Neutrophil (primary cell): ENCODE results near the gene TNFAIP6.
"Not testable (repeated sequence)": the region's sequence is repeated elsewhere in the genome, so short reads cannot be mapped to it uniquely, and the experiment has no call there.

Source experiments
- H3K27ac ChIP-seq: fragments of 200-600 bp; sonication (generic); 2 replicates; pipeline ENCODE4 v1.5.1; 2016; ENCODE audit warnings: mild to moderate bottlenecking, moderate library complexity
- H3K27me3 ChIP-seq: fragments of 200-600 bp; sonication (generic); 2 replicates; pipeline ENCODE4 v1.6.0; 2016; ENCODE audit warnings: mild to moderate bottlenecking
- H3K36me3 ChIP-seq: fragments of 200-600 bp; sonication (generic); 2 replicates; pipeline ENCODE4 v1.5.1; 2017
- H3K4me1 ChIP-seq, 2 experiments: fragments of 200-600 bp in 1 of 2; sonication (generic) in 1 of 2; 1 replicate in 1 of 2; 2 replicates in 1 of 2; pipeline versions ENCODE4 v1.5.1 to v1.6.1; 2013 to 2016; ENCODE audit warnings: low read depth in 1 of 2, low read length in 1 of 2, mild to moderate bottlenecking in 1 of 2, moderate library complexity in 1 of 2; ENCODE audit not compliant: control insufficient read depth in 1 of 2, insufficient read depth in 1 of 2
- H3K4me3 ChIP-seq, 2 experiments: fragments of 200-600 bp in 1 of 2; sonication (generic) in 1 of 2; 1 replicate in 1 of 2; 2 replicates in 1 of 2; pipeline ENCODE4 v1.5.1; 2013 to 2016; ENCODE audit warnings: low read depth in 1 of 2, low read length in 1 of 2, mild to moderate bottlenecking in 1 of 2, moderate library complexity in 1 of 2
- H3K9me3 ChIP-seq: fragments of 200-600 bp; sonication (generic); 2 replicates; pipeline ENCODE4 v1.5.1; 2016
- TF ChIP-seq, protein P1 (sequence below): fragments of 200-600 bp; sonication (generic); IDR thresholded peaks from 2 replicates; pipeline ENCODE4 v1.5.1; 2016; ENCODE audit warnings: antibody characterized with exemption

TNFAIP6 gene, protein sequence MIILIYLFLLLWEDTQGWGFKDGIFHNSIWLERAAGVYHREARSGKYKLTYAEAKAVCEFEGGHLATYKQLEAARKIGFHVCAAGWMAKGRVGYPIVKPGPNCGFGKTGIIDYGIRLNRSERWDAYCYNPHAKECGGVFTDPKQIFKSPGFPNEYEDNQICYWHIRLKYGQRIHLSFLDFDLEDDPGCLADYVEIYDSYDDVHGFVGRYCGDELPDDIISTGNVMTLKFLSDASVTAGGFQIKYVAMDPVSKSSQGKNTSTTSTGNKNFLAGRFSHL

DNA sequence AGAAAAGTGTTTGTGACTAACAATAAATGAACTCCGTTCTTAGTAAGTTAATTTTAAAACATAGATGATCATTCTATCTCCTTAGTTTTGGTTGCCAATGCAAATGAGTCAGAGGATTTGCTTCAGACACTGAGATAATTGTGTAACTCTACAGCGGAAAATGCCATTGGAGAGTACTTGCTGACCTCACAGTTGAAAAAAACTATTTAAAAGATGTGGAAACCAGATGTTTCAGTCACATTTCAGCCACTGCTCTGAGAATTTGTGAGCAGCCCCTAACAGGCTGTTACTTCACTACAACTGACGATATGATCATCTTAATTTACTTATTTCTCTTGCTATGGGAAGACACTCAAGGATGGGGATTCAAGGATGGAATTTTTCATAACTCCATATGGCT, at the start of gene TNFAIP6:
Gene TNFAIP6 (plus strand): TSS at position 234 of the 400 bp plus-strand sequence. CDS start 75 bp downstream, at position 309.
- Histone ChIP-seq H3K27ac (peak within 1 kb of the TSS; percentile 87), H3K9me3 (no peaks in the 10 kb centered on the region), H3K4me3 (peak within 1 kb of the TSS; percentile 53 to 61), H3K4me1 (peaks cover 51 to 62% of the 10 kb centered on the region in 2 experiments), H3K36me3 (no peaks in the 10 kb centered on the region), H3K27me3 (no peaks in the 10 kb centered on the region)
- TF ChIP-seq, protein P1, sequence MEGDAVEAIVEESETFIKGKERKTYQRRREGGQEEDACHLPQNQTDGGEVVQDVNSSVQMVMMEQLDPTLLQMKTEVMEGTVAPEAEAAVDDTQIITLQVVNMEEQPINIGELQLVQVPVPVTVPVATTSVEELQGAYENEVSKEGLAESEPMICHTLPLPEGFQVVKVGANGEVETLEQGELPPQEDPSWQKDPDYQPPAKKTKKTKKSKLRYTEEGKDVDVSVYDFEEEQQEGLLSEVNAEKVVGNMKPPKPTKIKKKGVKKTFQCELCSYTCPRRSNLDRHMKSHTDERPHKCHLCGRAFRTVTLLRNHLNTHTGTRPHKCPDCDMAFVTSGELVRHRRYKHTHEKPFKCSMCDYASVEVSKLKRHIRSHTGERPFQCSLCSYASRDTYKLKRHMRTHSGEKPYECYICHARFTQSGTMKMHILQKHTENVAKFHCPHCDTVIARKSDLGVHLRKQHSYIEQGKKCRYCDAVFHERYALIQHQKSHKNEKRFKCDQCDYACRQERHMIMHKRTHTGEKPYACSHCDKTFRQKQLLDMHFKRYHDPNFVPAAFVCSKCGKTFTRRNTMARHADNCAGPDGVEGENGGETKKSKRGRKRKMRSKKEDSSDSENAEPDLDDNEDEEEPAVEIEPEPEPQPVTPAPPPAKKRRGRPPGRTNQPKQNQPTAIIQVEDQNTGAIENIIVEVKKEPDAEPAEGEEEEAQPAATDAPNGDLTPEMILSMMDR: no peak

DNA sequence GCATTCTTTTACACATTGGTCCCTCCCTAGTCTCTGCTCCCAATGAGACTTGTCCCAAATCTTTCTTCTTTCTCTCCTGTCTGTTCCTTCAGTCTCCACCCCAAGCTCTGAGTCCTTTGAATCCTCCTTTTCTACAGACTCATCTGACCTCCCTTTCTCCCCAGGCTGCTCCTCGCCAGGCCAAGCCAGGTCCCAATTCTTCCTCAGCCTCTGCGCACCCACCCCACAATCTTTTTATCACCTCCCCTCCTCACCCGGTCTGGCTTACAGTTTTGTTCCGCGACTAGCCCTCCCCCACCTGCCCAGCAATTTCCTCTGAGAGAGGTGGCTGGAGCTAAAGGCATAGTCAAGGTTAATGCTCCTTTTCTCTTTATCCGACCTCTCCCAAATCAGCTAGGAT, 47.1 kb upstream of the TNFAIP6 start:
- not testable (repeated sequence) for H3K4me3 ChIP-seq, H3K36me3 ChIP-seq, H3K27ac ChIP-seq, H3K9me3 ChIP-seq, H3K27me3 ChIP-seq
- peaks cover 23 to 25% of the 10 kb centered on the region in 2 experiments for H3K4me1 ChIP-seq

DNA sequence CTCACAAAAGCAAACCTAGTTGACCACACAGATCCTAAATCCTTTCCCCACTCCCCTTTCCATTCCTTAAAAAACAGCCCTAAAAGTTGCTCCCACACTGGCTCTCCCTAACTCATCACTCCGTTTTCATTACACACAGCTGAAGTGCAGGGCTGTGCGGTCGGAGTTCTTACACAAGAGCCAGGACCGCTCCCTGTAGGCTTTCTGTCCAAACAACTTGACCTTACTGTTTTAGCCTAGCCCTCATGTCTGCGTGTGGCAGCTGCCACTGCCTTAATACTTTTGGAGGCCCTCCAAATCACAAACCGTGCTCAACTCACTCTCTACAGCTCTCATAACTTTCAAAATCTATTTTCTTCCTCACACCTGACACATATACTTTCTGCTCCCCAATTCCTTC, 45.0 kb upstream of the TNFAIP6 start:
- not testable (repeated sequence) for H3K4me1 ChIP-seq, H3K27ac ChIP-seq, H3K36me3 ChIP-seq, H3K27me3 ChIP-seq, H3K4me3 ChIP-seq, H3K9me3 ChIP-seq

DNA sequence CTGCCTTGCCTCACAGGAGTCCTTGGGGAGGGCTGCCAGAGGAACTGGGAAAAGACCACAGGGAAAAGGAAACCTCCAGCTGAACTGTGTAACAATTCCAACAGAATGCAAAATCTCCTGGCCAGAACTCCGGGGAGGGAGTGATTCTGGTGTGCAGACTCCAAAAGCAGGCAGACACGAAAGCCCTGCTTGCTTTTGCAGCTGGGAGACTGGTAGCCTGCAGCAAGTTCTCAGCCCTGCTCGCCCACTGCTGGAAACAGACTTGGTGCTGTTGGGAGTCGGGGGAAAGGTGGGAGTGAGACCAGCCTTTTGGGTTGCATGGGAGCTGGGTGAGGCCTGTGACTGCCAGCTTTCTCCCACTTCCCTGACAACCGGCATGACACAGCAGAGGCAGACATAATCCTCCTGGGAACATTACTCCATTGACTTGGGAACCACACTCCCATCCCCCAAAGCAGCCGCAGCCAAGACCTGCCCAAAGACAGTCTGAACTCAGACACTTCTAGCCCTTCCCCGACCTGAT, 42.0 kb upstream of the TNFAIP6 start:
- Histone ChIP-seq H3K27me3 (no peaks in the 10 kb centered on the region), H3K36me3 (no peaks in the 10 kb centered on the region), H3K4me3 (no peak overlapping the region), H3K27ac (no peak overlapping the region), H3K4me1 (no peaks in the 10 kb centered on the region), H3K9me3 (no peaks in the 10 kb centered on the region)
- TF ChIP-seq, protein P1: no peak

DNA sequence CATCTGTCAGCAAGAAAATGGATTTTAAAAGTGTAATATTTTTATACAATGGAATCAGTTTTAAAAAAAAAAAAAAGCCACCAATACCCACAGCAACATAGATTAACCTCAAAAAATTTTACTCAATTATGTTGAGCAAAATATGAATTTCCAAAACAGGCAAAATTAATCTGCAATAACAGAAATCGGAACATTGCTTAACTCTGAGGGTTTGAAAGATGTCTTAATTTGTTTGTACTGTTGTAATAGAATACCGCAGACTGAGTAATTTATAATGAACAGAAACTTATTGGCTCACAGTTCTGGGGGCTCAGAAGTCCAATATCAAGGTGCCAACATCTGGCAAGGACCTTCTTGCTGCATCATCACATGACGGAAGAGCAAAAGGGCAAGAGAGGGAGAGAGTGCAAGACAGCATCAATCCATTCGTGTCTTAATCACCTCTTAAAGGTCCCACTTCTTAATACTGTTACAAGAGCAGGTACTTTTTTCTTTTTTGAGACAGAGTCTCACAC, 31.8 kb upstream of the TNFAIP6 start:
- Histone ChIP-seq H3K4me1 (peaks cover 26 to 34% of the 10 kb centered on the region in 2 experiments), H3K36me3 (no peaks in the 10 kb centered on the region), H3K4me3 (peak overlapping the region; percentile 28 to 30), H3K27me3 (no peaks in the 10 kb centered on the region), H3K9me3 (no peaks in the 10 kb centered on the region), H3K27ac (peak overlapping the region; percentile 86)
- TF ChIP-seq, protein P1: no peak

DNA sequence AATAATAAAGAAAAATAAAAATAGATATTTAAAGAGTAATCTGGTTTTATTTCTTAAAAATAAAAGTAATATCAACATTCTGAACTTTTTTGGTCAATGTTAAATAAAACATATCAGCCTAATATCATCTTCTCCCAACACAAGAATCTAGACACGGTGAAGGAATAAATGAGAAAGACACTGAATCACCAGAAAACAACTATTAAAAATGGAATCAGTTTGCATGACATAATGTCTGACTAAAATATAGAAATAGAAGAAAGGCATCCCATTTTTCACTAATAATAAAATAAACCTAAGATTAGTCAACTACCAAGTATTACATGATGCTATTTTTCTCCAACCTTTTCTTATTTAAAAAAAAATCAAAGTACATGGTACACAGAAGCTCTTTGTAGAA, 30.8 kb upstream of the TNFAIP6 start:
- Histone ChIP-seq H3K4me1 (peaks cover 26 to 34% of the 10 kb centered on the region in 2 experiments), H3K27ac (peak overlapping the region; percentile 86), H3K4me3 (no peak overlapping the region), H3K27me3 (no peaks in the 10 kb centered on the region), H3K9me3 (no peaks in the 10 kb centered on the region), H3K36me3 (no peaks in the 10 kb centered on the region)
- TF ChIP-seq, protein P1: no peak
